Muscle of arm (tissue), 12 donors: Measurements from ENCODE around the gene CEACAM18. TPM values are rescaled to one million over a fixed set of nuclear protein-coding genes. Genes with fewer than 3 reads are reported as not detected.
"Not testable (repeated sequence)": the region's sequence is repeated elsewhere in the genome, so short reads cannot be mapped to it uniquely, and the experiment has no call there.

Experiments
- DNase-seq: peaks from one replicate; pipeline ENCODE4 v3.0.0-alpha.2; 2013
- polyA plus RNA-seq, 12 donors: library from polyadenylated mRNA; unstranded; fragments of 120-200 nt; gene quantifications; one replicate each; pipeline ENCODE4 v1.2.1, GENCODE V29; 2013; ENCODE audit not compliant: insufficient read length in 12 of 12

Gene CEACAM18
- polyA plus RNA-seq, 12 donors: not detected

- no peak for DNase-seq
These were observed 12.3 kb downstream of the CEACAM18 start for GRCh38 chr19:51490676-51491075.

DNA sequence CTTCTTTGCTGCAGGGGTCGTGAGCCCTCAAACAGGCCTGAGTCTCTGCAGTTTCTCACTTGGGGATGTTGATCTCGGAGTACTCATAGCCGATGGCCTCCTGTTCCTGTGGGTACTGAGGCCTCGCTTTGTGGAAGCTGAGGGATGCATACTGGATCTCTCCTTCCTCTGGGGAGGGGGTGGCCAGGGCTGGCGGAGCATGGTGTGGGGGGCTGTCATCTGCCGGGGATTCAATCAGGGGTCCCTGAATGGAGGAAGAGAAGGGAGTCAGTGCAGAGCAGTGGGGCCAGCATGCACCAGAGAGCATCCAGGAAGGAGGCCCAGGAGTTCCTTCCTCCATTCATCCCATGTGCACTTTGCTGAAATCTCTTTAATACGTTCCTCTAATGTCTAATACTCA lies 13.2 kb downstream of the CEACAM18 start:
- DNase-seq: no peak

DNA sequence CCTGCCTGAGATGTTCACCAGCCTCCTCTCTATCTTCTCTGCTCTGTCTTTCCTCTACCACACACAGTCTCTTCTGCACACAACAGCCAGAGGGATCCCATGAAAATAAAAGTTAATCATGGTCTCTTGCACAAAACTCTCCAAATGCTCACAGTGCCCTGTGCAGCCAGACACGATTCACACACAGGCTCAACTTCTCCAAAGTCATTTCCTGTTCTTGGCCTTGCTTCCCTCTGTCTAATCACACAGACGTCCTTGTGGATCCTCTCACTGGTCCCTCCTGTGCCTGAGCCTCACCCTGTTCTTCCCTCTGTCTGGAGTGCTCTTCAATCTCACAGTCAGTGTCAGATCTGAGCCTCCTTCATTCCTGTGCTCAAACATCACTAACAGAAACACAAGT lies 15.4 kb downstream of the CEACAM18 start:
- no peak for DNase-seq

DNA sequence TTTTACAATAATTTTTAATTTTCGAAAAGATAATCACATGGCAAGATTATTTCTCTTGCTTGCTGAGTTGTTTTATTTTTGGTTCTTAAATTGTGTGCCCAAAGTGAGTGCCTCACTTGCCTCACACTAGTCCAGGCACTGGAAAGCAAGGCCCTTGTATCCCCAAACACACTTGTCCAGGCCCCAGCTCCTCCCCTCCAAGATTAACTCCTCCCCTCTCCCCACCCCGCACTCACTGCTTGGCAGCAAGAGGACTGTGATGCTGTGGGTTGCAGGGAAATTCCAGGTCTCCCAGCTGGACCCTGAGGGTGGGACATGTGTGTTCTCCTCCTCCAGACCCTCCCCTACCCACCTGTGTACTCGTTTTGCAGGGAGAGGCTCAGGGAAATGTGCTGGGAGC lies 19.3 kb downstream of the CEACAM18 start:
- no peak for DNase-seq

GRCh38 chr19:51500931-51501330 lies 22.6 kb downstream of the CEACAM18 start:
- not testable (repeated sequence) for DNase-seq

- DNase-seq: peak; percentile 10
These were observed 23.4 kb downstream of the CEACAM18 start, which contains the start of gene SIGLEC12 for GRCh38 chr19:51501594-51502263. Gene SIGLEC12, minus strand, starts transcription at chr19:51501800. Its CDS starts 67 bp downstream, at chr19:51501733.

DNA sequence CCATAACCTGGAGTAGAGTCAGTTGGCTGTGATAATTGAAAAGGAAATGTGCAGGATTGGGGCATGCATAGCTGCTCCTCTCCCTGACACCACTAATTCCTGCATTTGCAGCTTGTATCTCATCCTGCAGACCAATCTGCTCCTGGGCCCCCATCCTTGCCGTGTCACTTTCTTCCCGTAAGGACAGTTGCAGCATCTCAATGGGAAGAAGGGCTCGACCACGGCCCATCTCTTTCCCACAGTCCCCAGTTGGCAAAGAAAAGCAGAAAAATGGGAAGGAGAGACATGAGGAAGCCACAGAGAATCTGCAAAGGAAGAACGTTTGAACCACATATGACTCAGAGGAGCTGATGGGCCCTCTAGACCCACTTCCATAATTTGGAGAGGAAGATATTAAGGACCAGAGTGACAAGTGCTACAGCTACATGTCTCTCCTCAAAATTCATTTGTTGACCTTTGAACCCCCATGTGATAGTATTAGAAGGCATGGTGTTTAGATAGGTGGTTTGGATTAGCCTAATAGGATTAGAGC lies 25.0 kb downstream of the CEACAM18 start:
- no peak for DNase-seq

- no peak for DNase-seq
These were observed 25.6 kb downstream of the CEACAM18 start for GRCh38 chr19:51503896-51504295.

- no peak for DNase-seq
These were observed 27.6 kb downstream of the CEACAM18 start for GRCh38 chr19:51505904-51506303.

- DNase-seq: no peak
These were observed 28.9 kb downstream of the CEACAM18 start for GRCh38 chr19:51507192-51507591.

- DNase-seq: no peak
These were observed 29.3 kb downstream of the CEACAM18 start for GRCh38 chr19:51507640-51508058.

- DNase-seq: no peak
These were observed 29.9 kb downstream of the CEACAM18 start for GRCh38 chr19:51508059-51508733.

DNA sequence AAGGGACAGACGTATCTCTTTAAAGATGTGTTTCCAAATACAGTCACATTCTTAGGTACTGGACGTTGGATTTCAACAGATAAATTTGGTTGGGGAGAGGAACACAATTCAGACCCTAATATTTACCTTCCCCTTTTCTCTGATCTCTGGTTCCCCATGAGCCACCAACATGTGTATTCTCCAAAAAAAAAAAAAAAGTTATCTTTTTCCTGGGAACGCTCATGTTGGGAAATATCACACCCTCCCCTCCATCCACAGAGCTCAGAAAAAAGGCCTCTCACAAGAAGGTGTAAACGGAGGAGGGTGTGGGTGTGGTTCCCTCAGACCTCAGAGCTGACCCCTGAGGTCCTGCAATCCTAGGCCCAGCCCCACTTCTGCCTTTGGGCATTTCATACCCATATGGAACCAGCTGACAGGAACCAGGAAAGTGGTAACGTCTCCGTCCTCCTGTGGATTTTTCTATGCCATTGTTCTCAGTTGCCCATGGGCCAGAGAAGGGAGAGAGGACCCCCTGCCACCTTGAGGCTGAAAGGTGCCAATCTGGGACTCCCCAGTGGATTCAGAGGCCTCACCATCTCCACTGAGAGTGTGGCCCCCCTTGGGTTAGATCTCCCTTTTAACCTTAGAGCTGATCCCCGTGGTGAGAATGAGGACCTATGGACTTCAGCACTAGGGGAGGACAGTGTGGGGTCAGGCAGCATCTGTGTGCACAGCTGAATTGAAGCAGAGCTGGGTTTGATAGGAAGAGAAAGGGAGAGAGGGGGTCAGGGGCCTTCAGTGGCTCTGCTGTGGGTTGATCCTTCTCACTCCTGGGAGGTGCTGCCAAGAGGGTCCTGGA lies 31.7 kb downstream of the CEACAM18 start:
- no peak for DNase-seq

- no peak for DNase-seq
These were observed 33.0 kb downstream of the CEACAM18 start for GRCh38 chr19:51511353-51511752.

DNA sequence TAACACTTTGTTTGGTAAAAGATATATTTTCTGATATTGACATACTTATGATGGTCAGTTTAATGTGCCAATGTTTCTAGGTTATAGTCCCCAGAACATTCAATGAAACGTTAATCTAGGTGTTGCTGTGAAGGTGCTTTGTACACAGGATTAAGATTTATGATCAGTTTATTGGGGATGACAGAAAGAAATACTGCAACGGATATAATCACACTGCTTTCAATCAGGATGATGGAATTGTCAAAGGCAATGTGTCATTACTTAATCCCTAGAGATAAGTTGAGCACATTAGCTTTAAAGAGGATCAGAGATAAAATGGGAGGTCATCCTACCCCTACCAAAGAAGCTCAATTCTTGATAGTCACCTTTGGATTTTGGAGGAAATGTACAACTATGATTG lies 35.6 kb downstream of the CEACAM18 start:
- DNase-seq: no peak

DNA sequence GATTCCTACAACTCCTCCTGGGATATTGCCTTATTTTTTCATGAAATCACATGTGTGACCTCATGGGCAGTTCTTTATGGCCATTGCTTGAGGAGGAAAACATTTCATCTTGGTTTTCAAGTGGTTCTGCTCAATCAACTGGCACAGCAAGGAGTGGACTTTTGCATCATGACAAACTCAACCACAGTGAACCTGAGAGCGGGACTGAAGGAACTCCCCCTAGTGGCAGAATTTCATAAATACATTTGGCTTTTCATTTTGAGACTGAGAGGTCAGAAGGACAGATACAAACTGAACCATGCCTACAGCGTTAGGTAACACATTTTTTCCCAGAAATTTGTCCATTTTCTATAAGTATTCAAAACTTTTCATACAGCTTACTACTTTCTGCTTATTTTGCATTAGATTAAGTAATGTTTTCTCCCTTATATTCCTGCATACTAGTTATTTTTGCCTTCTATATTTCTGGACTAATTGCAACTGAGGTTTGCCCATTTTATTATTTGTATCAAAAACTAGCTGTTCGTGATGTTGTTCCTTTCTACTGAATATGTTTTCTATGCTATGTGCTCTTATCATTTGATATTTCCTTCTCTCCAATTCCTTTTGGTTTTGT lies 36.6 kb downstream of the CEACAM18 start:
- DNase-seq: peak; percentile 37

DNA sequence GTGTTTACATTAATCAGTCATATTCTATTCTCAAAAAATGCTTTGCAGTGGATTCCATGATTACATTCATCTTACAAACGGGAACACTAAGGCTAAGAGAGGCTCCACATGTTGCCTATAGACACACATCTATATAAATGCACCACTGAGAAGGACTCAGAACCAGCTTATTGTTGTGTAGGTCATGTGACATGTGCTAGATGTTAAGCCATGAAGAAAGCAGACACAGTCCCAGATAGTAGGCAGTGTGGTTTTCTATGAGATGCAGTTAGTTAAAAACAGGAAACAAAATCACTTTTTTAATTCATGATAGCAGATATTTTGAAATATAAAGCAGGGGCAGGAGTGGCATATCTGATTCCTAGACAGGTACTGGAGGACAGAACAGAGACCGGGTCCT lies 42.4 kb downstream of the CEACAM18 start:
- DNase-seq: no peak

- DNase-seq: no peak
These were observed 43.0 kb downstream of the CEACAM18 start for GRCh38 chr19:51521357-51521756.

GRCh38 chr19:51521781-51522180 lies 43.4 kb downstream of the CEACAM18 start:
- no peak for DNase-seq

GRCh38 chr19:51524666-51525264 lies 46.4 kb downstream of the CEACAM18 start:
- DNase-seq: no peak

GRCh38 chr19:51525651-51526050 lies 47.3 kb downstream of the CEACAM18 start:
- DNase-seq: no peak
